Activated naive CD4-positive, alpha-beta T cell treated with anti-CD3 and anti-CD28 coated beads, Interleukin-2, amount 50 U/mL, for 24 hours (primary cell): ENCODE measurements around the gene ENTPD2.
A peak's percentile ranks its signal among the peaks of the same experiment; 100 is the strongest.

Experiments
- H3K27ac Mint-ChIP-seq: one replicate; pipeline ENCODE4 v1.8.0; 2021; ENCODE audit warnings: mild to moderate bottlenecking, mixed read lengths
- H3K27me3 Mint-ChIP-seq: one replicate; pipeline ENCODE4 v1.8.0; 2021; ENCODE audit warnings: mixed read lengths
- H3K36me3 Mint-ChIP-seq: one replicate; pipeline ENCODE4 v1.8.0; 2021; ENCODE audit warnings: mixed read lengths
- H3K4me1 Mint-ChIP-seq: one replicate; pipeline ENCODE4 v1.8.0; 2021; ENCODE audit warnings: mixed read lengths
- H3K4me3 Mint-ChIP-seq: one replicate; pipeline ENCODE4 v1.8.0; 2021; ENCODE audit warnings: mild to moderate bottlenecking, mixed read lengths
- H3K9me3 Mint-ChIP-seq: one replicate; pipeline ENCODE4 v1.8.0; 2021; ENCODE audit warnings: mixed read lengths

The ENTPD2 gene

GRCh38 chr9:137053944-137054931, at the start of gene ENTPD2:
ENTPD2 (minus strand) TSS chr9:137054061; CDS start chr9:137053997, 64 bp downstream.
- Mint-ChIP-seq H3K4me3 (no peak within 1 kb of the TSS), H3K9me3 (no peaks in the 10 kb centered on the region), H3K27me3 (peaks cover 7% of the 10 kb centered on the region), H3K27ac (peak within 1 kb of the TSS; percentile 59), H3K4me1 (peaks cover 4% of the 10 kb centered on the region), H3K36me3 (no peaks in the 10 kb centered on the region)

DNA sequence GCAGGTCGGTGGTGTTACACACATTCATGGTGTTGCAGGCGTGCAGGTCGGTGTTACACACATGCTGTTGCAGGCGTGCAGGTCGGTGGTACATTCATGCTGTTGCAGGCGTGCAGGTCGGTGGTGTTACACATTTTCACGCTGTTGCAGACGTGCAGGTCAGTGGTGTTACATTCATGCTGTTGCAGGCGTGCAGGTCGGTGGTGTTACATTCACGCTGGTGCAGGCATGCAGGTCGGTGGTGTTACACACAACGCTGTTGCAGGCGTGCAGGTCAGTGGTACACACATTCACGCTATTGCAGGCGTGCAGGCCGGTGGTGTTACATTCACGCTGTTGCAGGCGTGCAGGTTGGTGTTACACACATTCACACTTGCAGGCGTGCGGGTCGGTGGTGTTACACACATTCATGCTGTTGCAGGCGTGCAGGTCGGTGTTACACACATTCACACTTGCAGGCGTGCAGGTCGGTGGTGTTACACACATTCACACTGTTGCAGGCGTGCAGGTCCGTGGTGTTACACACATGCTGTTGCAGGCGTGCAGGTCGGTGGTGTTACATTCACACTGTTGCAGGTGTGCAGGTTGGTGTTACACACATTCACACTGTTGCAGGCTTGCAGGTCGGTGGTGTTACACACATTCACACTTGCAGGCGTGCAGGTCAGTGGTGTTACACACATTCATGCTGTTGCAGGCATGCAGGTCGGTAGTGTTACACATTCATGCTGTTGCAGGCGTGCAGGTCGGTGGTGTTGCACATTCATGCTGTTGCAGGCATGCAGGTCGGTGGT, 49.5 kb upstream of the ENTPD2 start:
- Mint-ChIP-seq H3K27ac (no peak overlapping the region), H3K4me3 (no peak overlapping the region), H3K4me1 (no peaks in the 10 kb centered on the region), H3K9me3 (no peaks in the 10 kb centered on the region), H3K27me3 (no peaks in the 10 kb centered on the region), H3K36me3 (peaks cover 10% of the 10 kb centered on the region)

DNA sequence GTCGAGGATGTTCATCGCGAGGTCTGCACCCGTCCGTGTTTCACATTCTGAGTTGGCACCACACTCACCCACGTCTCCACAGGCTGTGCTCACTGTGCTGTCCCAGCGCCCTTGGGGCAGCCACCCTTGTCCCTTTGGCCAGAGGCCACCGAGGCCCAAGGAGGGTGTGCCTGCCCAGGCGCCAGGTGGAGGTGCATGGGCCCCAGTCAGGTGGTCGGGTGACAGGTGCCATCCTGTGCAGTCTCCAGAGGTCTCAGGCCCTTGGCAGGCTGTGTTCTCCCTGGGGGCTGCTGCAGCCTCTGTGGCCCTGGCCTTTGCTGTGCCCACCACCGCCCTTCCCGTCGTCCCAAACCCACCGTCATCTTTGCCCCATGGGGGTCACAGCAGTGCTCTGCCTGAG, 45.4 kb upstream of the ENTPD2 start:
- Mint-ChIP-seq H3K4me1 (peaks cover 18% of the 10 kb centered on the region), H3K27ac (no peak overlapping the region), H3K9me3 (no peaks in the 10 kb centered on the region), H3K4me3 (no peak overlapping the region), H3K36me3 (peaks cover 8% of the 10 kb centered on the region), H3K27me3 (no peaks in the 10 kb centered on the region)

GRCh38 chr9:137097761-137098462, 44.1 kb upstream of the ENTPD2 start:
- Mint-ChIP-seq H3K4me1 (peaks cover 21% of the 10 kb centered on the region), H3K27ac (no peak overlapping the region), H3K36me3 (peaks cover 8% of the 10 kb centered on the region), H3K9me3 (no peaks in the 10 kb centered on the region), H3K4me3 (no peak overlapping the region), H3K27me3 (no peaks in the 10 kb centered on the region)

GRCh38 chr9:137096785-137097546, 43.1 kb upstream of the ENTPD2 start:
- no peaks in the 10 kb centered on the region for H3K27me3 Mint-ChIP-seq
- no peaks in the 10 kb centered on the region for H3K9me3 Mint-ChIP-seq
- peaks cover 8% of the 10 kb centered on the region for H3K36me3 Mint-ChIP-seq
- H3K4me3 Mint-ChIP-seq, result peak overlapping the region; percentile 7
- no peak overlapping the region for H3K27ac Mint-ChIP-seq
- H3K4me1 Mint-ChIP-seq, result peaks cover 27% of the 10 kb centered on the region

- no peaks in the 10 kb centered on the region for H3K27me3 Mint-ChIP-seq
- peak overlapping the region; percentile 66 for H3K27ac Mint-ChIP-seq
- peak overlapping the region; percentile 81 for H3K4me3 Mint-ChIP-seq
- peaks cover 5% of the 10 kb centered on the region for H3K36me3 Mint-ChIP-seq
- no peaks in the 10 kb centered on the region for H3K9me3 Mint-ChIP-seq
- H3K4me1 Mint-ChIP-seq, result peaks cover 27% of the 10 kb centered on the region
Observed at GRCh38 chr9:137095664-137096517, 42.0 kb upstream of the ENTPD2 start.

GRCh38 chr9:137089232-137089947, 35.5 kb upstream of the ENTPD2 start:
- H3K9me3 Mint-ChIP-seq, result no peaks in the 10 kb centered on the region
- peaks cover 2% of the 10 kb centered on the region for H3K36me3 Mint-ChIP-seq
- peak overlapping the region; percentile 43 for H3K27ac Mint-ChIP-seq
- H3K4me3 Mint-ChIP-seq, result peak overlapping the region; percentile 30
- H3K27me3 Mint-ChIP-seq, result no peaks in the 10 kb centered on the region
- peaks cover 42% of the 10 kb centered on the region for H3K4me1 Mint-ChIP-seq

DNA sequence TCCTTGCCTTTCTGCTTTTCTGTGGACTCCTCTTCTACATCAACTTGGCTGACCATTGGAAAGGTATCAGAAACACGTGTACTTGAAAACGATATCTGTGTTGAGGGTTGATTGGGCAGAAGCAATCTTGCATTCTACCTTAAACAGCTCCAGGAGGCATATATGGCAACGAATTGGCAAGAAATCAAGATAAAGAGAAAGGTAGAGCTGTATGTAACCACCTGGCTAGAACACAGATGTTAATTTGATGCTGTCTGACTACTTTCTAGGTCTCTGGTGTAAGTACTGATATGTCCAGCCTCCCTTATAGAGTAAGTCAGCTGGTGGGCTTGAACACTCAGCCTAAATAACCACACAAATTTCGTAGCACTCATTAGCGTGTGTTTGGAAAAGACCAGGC, 34.3 kb upstream of the ENTPD2 start:
- H3K4me1 Mint-ChIP-seq, result peaks cover 39% of the 10 kb centered on the region
- peak overlapping the region; percentile 89 for H3K4me3 Mint-ChIP-seq
- peaks cover 2% of the 10 kb centered on the region for H3K36me3 Mint-ChIP-seq
- peak overlapping the region; percentile 93 for H3K27ac Mint-ChIP-seq
- H3K9me3 Mint-ChIP-seq, result no peaks in the 10 kb centered on the region
- H3K27me3 Mint-ChIP-seq, result no peaks in the 10 kb centered on the region

DNA sequence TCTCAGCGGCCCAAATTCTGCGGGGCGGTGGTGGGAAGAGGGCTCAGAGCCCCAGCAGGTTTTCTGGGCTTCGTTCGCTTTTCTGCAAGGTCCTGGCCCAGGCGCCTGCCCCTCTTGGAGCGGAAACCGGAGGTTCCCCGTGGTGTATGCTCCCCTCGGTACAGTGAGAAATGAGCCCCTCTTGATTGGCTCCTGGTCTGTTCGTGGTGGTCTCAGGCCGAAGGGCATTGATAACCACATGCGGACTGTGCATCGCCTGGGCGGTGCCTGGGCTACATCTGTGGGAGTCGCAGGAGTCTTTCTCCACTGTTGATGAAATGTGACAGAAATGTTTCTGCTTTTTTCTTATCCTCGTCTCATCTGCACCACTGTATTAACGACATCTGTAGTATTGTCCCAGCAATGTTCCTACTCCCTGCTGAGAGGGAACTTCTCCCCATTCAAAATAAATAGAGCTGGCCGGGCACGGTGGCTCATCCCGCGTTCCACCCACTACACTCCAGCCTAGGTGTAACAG, 33.6 kb upstream of the ENTPD2 start:
- peak overlapping the region; percentile 93 for H3K27ac Mint-ChIP-seq
- peaks cover 34% of the 10 kb centered on the region for H3K4me1 Mint-ChIP-seq
- H3K27me3 Mint-ChIP-seq, result no peaks in the 10 kb centered on the region
- H3K4me3 Mint-ChIP-seq, result peak overlapping the region; percentile 89
- peaks cover 2% of the 10 kb centered on the region for H3K36me3 Mint-ChIP-seq
- H3K9me3 Mint-ChIP-seq, result no peaks in the 10 kb centered on the region

DNA sequence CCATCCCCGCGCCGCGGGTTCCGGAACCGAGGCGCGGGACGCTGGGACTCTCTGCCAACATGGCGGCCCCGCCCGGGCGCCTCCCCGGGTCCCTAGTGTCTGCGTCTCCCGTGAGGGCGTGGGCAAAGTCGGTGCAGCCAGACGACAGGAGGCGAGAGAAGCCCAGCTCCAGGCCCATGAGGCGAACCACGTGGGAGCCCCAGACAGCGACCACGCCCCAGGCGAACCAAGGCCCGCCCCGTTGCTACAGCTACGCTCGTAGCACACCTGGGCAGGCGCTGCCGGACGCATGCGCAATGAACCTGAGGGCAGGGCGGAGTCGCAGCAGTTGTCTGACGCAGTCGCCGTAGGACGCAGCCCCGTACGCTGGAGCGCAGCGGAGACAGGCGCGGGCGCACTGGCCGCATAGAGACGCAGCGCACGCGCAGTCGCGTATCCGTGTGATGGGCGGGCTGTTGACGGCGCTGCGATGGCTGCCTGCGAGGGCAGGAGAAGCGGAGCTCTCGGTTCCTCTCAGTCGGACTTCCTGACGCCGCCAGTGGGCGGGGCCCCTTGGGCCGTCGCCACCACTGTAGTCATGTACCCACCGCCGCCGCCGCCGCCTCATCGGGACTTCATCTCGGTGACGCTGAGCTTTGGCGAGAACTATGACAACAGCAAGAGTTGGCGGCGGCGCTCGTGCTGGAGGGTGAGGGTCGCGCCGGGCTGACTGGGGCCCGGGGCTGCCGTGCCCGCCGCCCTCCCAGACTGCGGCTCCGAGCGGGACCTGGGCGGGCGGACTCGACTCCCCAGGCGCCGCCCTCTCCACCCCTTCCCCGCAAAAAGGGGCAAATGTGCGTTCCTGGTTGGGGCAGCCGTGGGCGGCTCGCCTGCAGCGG, 32.9 kb upstream of the ENTPD2 start, which contains the start of gene MAN1B1:
MAN1B1 (plus strand) TSS at position 455 of the 878 bp plus-strand sequence; CDS start at position 470, 15 bp downstream.
- H3K4me3 Mint-ChIP-seq, result peak within 1 kb of the TSS; percentile 96
- no peaks in the 10 kb centered on the region for H3K9me3 Mint-ChIP-seq
- peaks cover 2% of the 10 kb centered on the region for H3K36me3 Mint-ChIP-seq
- no peaks in the 10 kb centered on the region for H3K27me3 Mint-ChIP-seq
- peak within 1 kb of the TSS; percentile 98 for H3K27ac Mint-ChIP-seq
- peaks cover 32% of the 10 kb centered on the region for H3K4me1 Mint-ChIP-seq

DNA sequence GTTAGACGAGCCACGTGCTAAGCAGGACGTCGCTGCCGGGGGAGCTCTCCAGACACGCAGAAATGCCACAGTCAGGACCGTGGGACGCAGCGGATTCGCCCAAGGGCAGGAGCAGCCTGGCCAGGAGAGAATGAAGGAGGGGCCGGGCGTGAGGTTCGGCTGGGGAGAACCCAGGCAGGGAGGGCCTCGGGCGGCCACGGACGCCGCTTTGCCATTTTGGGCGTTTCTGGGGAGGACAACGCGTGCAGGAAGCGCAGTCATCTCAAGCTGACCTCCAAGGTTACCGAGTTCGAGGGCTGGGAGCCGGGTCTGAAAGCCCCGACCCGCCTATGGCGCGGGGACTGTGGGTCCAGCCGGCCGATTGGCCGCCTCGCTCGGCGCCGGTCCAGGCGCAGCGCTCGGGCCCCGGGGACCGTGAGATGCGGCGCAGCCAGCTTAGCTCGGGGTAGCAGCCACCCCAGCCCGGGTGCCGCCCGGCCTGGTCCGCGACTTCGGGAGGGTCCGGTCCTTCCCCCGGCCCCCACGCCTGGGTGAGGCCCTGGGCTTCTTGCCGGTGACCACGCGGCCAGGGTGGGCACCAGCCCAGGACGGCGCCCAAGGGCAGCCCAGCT, 32.2 kb upstream of the ENTPD2 start:
- peaks cover 2% of the 10 kb centered on the region for H3K36me3 Mint-ChIP-seq
- no peaks in the 10 kb centered on the region for H3K27me3 Mint-ChIP-seq
- no peaks in the 10 kb centered on the region for H3K9me3 Mint-ChIP-seq
- H3K27ac Mint-ChIP-seq, result peak overlapping the region; percentile 98
- H3K4me1 Mint-ChIP-seq, result peaks cover 32% of the 10 kb centered on the region
- H3K4me3 Mint-ChIP-seq, result peak overlapping the region; percentile 96

DNA sequence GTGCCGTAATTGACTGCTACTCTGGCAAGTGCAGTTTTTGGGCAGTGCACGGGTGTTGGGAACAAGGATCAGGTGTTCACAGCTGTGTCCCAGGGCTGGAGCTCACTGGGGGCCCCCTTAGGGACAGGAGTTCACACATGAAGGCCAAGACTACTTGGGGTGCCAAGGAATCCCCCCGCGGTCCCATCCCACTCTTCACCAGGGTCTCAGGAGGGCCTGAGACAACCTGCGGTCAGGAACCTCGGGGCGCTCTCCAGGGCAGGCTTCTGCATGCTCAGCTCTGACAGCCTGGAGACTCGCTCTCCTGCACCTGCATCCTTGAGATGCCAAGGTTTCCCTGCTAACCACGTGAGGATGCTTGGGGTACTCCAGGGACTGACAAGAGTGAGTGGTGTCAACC, 30.7 kb upstream of the ENTPD2 start:
- Mint-ChIP-seq H3K9me3 (no peaks in the 10 kb centered on the region), H3K27ac (no peak overlapping the region), H3K4me3 (no peak overlapping the region), H3K36me3 (peaks cover 2% of the 10 kb centered on the region), H3K27me3 (no peaks in the 10 kb centered on the region), H3K4me1 (peaks cover 36% of the 10 kb centered on the region)
